Measurements from ENCODE around the gene TBATA. TPM values are rescaled to one million over a fixed set of nuclear protein-coding genes. Genes with fewer than 3 reads are reported as not detected.
A peak's percentile ranks its signal among the peaks of the same experiment; 100 is the strongest.

TBATA gene, protein sequence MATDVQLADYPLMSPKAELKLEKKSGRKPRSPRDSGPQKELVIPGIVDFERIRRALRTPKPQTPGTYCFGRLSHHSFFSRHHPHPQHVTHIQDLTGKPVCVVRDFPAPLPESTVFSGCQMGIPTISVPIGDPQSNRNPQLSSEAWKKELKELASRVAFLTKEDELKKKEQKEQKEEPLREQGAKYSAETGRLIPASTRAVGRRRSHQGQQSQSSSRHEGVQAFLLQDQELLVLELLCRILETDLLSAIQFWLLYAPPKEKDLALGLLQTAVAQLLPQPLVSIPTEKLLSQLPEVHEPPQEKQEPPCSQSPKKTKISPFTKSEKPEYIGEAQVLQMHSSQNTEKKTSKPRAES
- not detected for total RNA-seq
- long read RNA-seq: 0 reads

GRCh38 chr10:70785190-70785589 lies at the start of gene TBATA:
TSS of gene TBATA (minus strand) at chr10:70785377. CDS start at chr10:70783379, 1,998 bp downstream.
- no peak for DNase-seq (ENCODE audit: low spot score)

- no peak for DNase-seq (ENCODE audit: low spot score)
Observed at GRCh38 chr10:70834441-70835151, 49.4 kb upstream of the TBATA start.

GRCh38 chr10:70834021-70834420 lies 48.8 kb upstream of the TBATA start:
- no peak for DNase-seq (ENCODE audit: low spot score)

DNA sequence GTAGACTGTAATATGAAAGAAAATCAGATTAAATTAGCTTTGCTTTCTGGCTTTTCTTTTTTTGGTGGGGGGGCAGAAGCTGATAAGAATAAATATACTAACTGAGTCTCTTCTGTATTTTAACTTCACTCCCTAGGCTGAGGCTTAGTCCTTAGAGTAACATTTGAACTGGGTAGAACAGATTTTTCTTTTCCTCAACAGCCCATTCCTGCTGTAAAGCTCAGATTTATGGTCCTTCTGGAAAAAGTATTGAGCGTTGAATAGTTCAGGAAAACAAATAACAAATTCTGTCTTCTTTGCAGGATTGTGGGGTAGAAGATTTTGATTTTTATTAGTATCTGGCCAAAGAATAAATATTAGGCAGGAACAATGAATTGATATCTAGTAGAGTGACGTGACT lies 48.4 kb upstream of the TBATA start:
- DNase-seq (ENCODE audit: low spot score): no peak

DNA sequence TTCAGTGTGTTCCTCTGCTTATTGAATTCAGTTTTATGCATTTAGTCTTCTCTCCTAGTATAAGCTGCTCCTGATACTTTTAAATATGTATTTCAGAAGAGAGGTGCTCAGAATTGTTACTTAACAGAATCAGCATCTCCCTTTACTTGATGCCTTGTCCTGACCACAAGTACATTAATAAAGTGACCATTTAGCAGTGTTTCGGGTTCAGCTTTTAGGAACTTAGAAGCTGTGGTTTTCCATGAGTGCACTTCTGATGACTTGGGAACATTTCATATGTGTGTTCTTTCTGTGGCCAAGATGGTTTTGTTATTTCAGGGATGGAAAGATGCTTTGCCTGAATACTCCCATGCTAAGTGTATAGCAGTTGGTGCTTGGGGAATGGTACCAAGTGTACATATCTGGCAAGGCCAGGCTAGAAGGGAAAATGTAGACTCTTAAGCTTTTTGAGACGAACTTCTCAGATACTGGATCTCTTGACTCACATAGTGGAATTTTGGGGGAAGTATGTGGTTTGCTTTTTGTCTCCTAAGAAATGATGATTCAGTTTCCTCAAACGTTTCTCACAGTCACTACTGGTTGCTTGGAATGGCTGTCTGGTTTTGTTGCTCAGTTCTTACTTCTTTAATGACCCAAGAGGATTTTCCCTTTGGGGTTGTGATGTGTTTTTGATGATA lies 47.8 kb upstream of the TBATA start:
- no peak for DNase-seq (ENCODE audit: low spot score)

DNA sequence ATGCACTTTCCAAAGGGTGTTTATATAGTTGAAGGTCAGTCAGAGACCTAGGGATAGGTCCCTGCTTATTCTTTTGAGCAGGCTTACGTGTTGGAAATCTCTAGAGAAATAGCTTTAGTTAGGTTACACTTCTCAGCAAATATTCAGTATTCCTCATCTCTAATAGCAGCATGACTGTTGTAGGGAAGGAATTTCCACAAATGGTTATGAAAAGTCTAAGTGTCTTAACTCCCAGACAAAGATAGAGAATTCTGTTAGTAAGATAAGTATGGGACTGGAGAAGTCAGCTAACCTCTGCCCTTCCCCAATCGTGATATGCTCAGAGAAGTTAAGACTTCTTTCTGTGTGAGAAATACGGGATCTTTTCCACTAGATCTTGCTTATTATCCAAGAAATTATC lies 47.0 kb upstream of the TBATA start:
- no peak for DNase-seq (ENCODE audit: low spot score)

DNA sequence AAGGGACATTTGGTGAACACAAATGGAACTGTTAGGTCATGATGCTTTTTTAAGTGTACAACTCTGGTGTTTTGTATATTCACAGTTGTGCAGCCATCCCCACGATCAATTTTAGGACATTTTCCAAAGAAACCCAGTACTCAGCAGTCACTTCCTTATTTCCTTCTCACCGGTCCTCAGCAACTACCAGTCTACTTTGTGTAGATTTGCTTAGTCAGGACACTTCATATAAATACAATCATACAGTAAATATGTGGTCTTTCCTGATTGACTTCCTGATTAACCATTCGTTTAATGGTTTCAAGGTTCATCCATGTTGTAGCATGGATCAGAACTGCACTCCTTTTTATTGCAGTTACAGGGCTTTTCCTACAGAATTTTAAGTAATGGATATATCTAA lies 45.0 kb upstream of the TBATA start:
- no peak for DNase-seq (ENCODE audit: low spot score)

DNA sequence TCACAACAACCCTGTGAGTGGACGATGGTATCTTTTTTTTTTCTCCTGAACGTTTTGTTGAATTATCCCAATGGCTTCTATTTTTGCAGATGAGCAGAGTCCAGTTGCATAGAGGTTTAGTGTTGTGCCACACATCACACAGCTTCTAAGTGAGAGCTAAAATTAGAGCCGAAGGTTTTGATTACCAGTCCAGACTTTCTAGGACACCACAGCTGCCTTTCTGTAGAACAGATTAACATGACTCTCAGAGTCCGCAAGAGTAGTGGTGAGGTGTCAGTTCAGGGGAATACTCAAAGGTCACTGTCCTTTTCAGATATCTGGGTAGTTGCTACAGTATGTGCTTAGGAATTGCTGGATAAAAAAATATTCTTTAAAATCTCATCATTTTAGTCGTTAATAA lies 44.4 kb upstream of the TBATA start:
- DNase-seq (ENCODE audit: low spot score): no peak

GRCh38 chr10:70828923-70829322 lies 43.7 kb upstream of the TBATA start:
- no peak for DNase-seq (ENCODE audit: low spot score)

- DNase-seq (ENCODE audit: low spot score): no peak
Observed at GRCh38 chr10:70827086-70827757, 42.0 kb upstream of the TBATA start.

GRCh38 chr10:70822076-70822820 lies 37.1 kb upstream of the TBATA start:
- DNase-seq (ENCODE audit: low spot score): no peak

GRCh38 chr10:70820976-70821750 lies 36.0 kb upstream of the TBATA start:
- no peak for DNase-seq (ENCODE audit: low spot score)

DNA sequence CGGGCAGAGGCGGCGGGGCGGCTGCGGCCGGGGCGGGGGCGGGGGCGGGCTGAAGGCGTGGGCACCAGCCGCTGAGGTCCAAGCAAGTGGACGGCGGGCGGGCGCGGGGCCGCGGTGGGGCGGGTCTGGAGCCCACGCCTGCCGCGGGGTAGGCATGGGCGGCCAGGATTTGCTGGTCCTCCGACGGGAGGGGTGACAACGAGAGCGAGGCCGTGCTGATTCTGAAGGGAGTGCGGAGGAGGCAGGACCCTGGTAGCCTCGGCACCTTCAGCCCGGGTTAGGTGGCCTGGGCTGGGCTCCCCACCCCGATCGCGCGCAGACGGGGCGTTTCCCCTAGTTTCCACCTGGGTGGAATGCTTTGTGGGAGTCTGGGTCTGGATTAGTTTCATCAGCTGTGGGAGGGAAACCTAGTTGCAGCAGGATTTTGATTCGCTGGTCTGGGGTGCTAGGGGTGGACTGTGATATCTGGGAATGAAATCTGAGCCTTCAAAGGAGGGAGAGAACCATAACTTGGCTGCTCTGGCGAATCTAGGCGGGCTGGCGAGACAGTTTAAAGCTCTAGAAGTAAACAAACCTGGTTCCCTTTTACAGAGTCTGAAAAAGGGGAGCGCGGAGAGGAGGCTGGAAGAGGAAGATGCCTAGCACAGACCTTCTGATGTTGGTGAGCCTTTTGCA lies 31.2 kb upstream of the TBATA start:
- no peak for DNase-seq (ENCODE audit: low spot score)

DNA sequence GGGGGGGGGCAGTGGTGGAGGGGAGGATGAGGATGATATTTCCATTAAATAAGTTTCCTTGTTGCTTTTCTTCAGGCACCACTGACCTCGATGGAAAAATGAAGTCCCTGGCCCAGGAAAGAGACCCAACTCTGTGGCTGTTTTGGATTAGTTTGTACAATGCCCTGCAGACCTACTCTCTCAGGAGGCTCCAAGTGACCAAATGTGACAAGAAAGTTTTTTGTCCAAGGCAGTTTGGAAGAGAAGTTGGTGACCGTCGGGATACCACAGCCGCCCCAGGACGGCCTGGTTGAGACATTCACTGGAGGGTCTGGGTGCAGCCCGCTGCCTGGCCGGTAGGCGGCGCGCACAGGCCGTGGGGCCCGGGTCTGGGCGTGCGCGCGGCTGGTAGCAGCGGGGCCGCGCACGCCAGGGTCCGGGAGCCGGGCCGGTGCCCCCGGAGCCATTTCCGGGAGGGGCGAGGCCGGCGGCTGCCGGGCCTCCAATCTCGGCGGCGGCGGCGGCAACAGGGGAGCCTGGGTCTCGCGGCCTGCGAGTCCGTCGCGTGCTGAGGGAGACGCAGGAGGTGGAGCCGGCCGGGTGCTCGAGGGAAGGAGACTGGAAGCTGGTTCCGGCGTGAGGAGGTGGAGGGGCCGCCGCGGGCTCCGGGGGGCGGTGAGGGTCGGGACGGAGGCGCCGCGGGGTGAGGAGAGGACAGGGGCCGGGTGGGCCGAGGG lies 30.5 kb upstream of the TBATA start, which contains the start of gene SGPL1:
Gene SGPL1, plus strand, starts transcription at position 445 of the 716 bp plus-strand sequence. CDS start 906 bp downstream, outside the sequence.
- DNase-seq (ENCODE audit: low spot score): peak; percentile 94

- no peak for DNase-seq (ENCODE audit: low spot score)
Observed at GRCh38 chr10:70814126-70814525, 28.9 kb upstream of the TBATA start.

- DNase-seq (ENCODE audit: low spot score): no peak
Observed at GRCh38 chr10:70812814-70813213, 27.6 kb upstream of the TBATA start.

DNA sequence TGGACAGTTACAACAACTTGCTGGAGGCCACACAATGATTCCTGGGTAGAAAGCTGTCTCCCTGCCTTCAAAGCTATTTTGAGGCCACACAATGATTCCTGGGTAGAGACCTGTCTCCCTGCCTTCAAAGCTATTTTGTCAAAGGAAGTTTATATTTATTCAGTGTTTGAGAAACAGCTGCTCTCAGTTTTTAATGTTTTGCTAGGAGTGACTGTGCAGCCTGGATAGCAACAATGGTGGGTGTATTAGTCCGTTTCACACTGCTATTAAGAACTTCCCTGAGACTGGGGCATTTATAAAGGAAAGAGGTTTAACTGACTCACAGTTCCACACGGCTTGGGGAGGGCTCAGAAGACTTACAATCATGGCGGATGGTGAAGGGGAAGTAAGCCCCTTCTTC lies 26.7 kb upstream of the TBATA start:
- no peak for DNase-seq (ENCODE audit: low spot score)

GRCh38 chr10:70810967-70811366 lies 25.8 kb upstream of the TBATA start:
- DNase-seq (ENCODE audit: low spot score): no peak

DNA sequence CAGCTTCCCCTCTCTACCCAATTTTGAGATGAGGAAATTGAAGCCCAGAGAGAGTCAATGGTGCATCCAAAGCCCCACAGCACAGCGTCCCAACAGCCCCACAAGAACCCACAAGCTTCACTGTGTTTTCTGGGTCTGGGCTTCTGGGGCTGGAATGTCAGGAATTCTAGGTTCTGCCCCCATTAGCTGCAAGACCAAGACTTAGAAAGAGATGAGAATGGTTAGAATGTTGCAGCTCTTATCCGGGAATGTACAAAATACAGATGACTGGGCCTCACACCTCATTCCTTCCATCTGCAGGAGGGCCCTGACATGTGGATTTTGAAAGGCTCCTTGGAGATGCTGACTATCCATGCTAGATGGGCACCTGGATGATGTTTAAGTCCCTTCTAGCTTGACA lies 24.5 kb upstream of the TBATA start:
- DNase-seq (ENCODE audit: low spot score): no peak
